ENCODE data around the gene STMN3. TPM values are rescaled to one million over a fixed set of nuclear protein-coding genes. Genes with fewer than 3 reads are reported as not detected.
"Not testable (repeated sequence)": the region's sequence is repeated elsewhere in the genome, so short reads cannot be mapped to it uniquely, and the experiment has no call there.

The STMN3 gene
- total RNA-seq, 1 donor from 2014 or later: 4.6 TPM

DNA sequence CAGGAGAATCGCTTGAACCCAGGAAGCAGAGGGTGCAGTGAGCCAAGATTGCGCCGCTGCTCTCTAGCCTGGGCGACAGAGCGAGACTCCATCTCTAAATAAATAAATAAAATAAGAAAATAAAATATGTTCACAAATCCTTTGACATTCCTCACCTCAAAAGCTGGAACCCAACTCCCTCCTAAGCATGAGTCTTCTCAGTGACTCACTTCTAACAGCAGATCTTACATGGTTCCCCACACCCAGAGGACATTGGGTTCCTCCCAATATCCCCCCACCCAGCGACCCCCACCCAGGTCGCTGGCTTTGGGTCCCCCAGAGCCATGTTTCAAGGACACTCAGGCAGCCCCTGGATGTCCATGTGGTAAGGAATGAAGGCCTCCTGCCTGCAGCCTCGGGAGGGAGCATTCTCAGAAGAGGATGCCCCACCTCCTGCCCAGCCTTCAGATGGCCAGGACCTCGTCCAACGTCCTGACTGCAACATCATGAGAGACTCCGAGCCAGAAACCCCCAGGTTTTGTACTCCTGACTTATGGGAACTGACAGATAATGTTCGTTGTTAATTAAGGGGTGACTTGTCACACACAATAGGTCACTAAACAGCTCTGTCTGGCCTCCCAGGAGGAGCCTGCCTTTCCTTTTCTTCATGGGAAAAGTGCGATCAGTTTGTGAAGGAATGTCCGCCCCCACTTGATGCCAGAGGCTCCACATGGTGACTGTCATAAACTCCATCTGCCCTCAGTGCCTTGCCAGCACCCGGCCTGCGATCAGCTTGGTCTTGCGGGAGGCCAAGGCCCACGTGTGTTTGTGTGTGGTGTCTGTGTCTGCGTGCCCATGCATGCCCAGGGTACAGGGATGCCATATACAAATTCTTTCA lies 16.2 kb downstream of the STMN3 start:
- TF ChIP-seq CTCF (IDR thresholded peaks at IDR 0.05; ENCODE audit: borderline replicate concordance): no peak
- no peak overlapping the region for H3K27ac ChIP-seq (replicated peaks)
- no peak for DNase-seq
- no peak overlapping the region for H3K4me3 ChIP-seq
- intact Hi-C loops (cut with micrococcal nuclease): no loop called here
- no peaks in the 10 kb centered on the region for H3K9me3 ChIP-seq (replicated peaks)
- H3K36me3 ChIP-seq: no peaks in the 10 kb centered on the region
- H3K4me1 ChIP-seq: peaks cover 24% of the 10 kb centered on the region
- H3K27me3 ChIP-seq (ENCODE audit: low read depth): no peaks in the 10 kb centered on the region

- DNase-seq: no peak
- Histone ChIP-seq H3K4me3 (no peak overlapping the region), H3K27me3 (ENCODE audit: low read depth) (no peaks in the 10 kb centered on the region), H3K4me1 (peaks cover 27% of the 10 kb centered on the region), H3K36me3 (no peaks in the 10 kb centered on the region), H3K9me3 (replicated peaks) (no peaks in the 10 kb centered on the region), H3K27ac (replicated peaks) (no peak overlapping the region)
- no peak for TF ChIP-seq CTCF (IDR thresholded peaks at IDR 0.05; ENCODE audit: borderline replicate concordance)
- intact Hi-C loops (cut with micrococcal nuclease): no loop called here
Observed at GRCh38 chr20:63635431-63636141, 17.6 kb downstream of the STMN3 start.

DNA sequence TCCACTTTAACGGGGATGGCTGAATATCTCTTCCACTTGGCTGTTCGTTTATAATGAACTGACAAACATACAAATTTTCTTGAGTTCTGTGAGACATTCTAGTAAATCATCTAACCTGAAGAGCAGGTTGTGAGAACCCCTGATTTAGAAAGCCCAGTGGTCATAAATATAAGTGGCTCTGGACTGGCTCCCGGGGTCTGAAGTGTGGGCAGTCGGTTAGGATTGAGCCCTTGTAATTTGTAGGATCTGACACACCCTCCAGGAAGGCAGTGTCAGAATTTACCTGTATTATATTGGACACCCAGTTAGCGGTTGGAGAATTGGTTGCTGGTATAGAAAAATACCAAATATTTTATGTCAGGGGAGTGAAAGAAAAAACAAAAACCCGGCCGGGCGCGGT lies 19.5 kb downstream of the STMN3 start:
- Histone ChIP-seq H3K27ac (replicated peaks) (no peak overlapping the region), H3K36me3 (no peaks in the 10 kb centered on the region), H3K9me3 (replicated peaks) (no peaks in the 10 kb centered on the region), H3K4me3 (no peak overlapping the region), H3K27me3 (ENCODE audit: low read depth) (no peaks in the 10 kb centered on the region), H3K4me1 (peaks cover 22% of the 10 kb centered on the region)
- no peak for DNase-seq
- intact Hi-C loops (cut with micrococcal nuclease): no loop called here
- TF ChIP-seq CTCF (IDR thresholded peaks at IDR 0.05; ENCODE audit: borderline replicate concordance): no peak

GRCh38 chr20:63631426-63631825 lies 21.8 kb downstream of the STMN3 start:
- intact Hi-C loops (cut with micrococcal nuclease); H3K4me3 ChIP-seq; H3K9me3 ChIP-seq (replicated peaks); H3K27me3 ChIP-seq (ENCODE audit: low read depth); H3K36me3 ChIP-seq; DNase-seq: not testable (repeated sequence)
- H3K4me1 ChIP-seq: peaks cover 32% of the 10 kb centered on the region
- H3K27ac ChIP-seq (replicated peaks): peak overlapping the region; percentile 81

DNA sequence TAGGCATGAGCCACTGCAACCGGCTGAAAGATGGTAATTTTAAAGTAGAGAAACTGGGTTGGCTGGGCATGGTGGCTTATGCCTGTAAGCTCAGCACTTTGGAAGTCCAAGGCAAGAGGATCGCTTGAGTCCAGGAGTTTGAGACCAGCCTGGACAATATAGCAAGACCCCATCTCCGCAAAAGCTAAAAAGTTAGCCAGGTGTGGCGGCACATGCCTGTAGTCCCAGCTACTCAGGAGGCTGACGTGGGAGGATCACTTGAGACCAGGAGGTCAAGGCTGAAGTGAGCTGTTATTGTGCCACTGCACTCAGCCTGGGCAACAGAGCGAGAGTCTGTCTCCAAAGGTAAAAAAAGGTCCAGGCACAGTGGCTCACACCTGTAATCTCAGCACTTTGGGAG lies 22.3 kb downstream of the STMN3 start:
- Histone ChIP-seq H3K4me1 (peaks cover 37% of the 10 kb centered on the region), H3K27ac (replicated peaks) (peak overlapping the region; percentile 81)
- H3K4me3 ChIP-seq; intact Hi-C loops (cut with micrococcal nuclease); H3K27me3 ChIP-seq (ENCODE audit: low read depth); H3K36me3 ChIP-seq; DNase-seq; H3K9me3 ChIP-seq (replicated peaks): not testable (repeated sequence)

DNA sequence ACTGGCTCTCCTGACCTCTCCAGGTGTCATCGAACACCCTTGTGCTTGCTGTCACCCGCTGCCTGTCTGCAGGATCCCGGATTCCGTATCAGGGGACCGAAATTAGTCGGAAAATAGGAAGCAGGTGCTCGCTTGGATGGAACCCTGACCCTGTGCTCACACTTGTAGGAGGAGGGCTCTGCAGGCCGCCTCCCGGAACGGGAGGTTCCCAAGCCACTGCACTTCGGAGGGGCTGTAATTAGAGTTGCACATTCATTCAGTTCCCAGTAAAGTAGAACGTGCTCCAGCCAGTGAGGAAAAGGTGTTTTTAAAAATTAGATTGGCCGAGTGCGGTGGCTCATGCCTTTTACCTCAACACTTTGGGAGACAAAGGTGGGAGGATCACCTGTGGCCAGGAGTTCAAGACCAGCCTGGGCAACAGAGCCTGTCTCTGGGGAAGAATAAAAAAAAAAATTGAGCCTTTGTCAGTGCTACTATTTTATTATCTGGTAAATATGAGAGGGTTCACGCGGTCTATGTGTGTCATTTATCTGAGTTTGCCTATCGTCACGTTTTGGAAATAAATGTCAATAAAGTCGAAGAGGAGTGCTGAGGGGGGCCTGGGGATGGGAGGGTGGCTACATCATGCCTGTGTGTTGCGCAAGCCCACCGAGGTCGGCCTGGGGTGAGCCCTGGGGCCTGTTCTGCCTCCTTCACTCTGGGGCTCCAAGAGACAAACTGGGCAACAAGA lies 24.8 kb downstream of the STMN3 start:
- Histone ChIP-seq H3K27ac (replicated peaks) (peak overlapping the region; percentile 99), H3K27me3 (ENCODE audit: low read depth) (no peaks in the 10 kb centered on the region), H3K36me3 (no peaks in the 10 kb centered on the region), H3K4me1 (peaks cover 45% of the 10 kb centered on the region), H3K9me3 (replicated peaks) (no peaks in the 10 kb centered on the region), H3K4me3 (peak overlapping the region; percentile 98)
- TF ChIP-seq CTCF (IDR thresholded peaks at IDR 0.05; ENCODE audit: borderline replicate concordance): no peak
- intact Hi-C loops (cut with micrococcal nuclease): no loop called here
- DNase-seq: no peak

Measured in left ventricle myocardium inferior (tissue), 1 donor.